Motor neuron (in vitro differentiated cells): ENCODE results near the gene PTGER4. TPM values are rescaled to one million over a fixed set of nuclear protein-coding genes. Genes with fewer than 3 reads are reported as not detected.

Experiments used
- total RNA-seq, 8 experiments: library from RNA; unstranded; fragments of 300-600 nt; gene quantifications; 2 replicates each; pipeline versions ENCODE4 v1.2.3 to v1.2.4, GENCODE V29; 2022

The PTGER4 gene
- total RNA-seq, 8 experiments from 2014 or later = 0.32 to 21.2 (median 3.6) TPM

Other genes starting within 250 kb of the PTGER4 start
- gene TTC33, start 76.0 kb downstream of the PTGER4 start, total RNA-seq = 10 to 100 TPM in 7 of 8 experiments, 1 to 10 TPM in 1; 6.8 to 25.5 (median 16.5) TPM
- gene PRKAA1, start 118.5 kb downstream of the PTGER4 start, total RNA-seq = 10 to 100 TPM; 18.3 to 70.7 (median 33.8) TPM
- 1,000 to 10,000 TPM; 2,125 to 3,124 (median 2,435) TPM for gene RPL37, start 155.3 kb downstream of the PTGER4 start, total RNA-seq
- gene CARD6, start 161.5 kb downstream of the PTGER4 start, total RNA-seq = 10 to 100 TPM in 1 of 8 experiments, 1 to 10 TPM in 2, under 1 TPM in 5; 0.04 to 13.5 (median 0.33) TPM
- 100 to 1,000 TPM in 1 of 8 experiments, 1 to 10 TPM in 1, under 1 TPM in 2, not detected in 4; 0.33 to 504 (median 1.6) TPM for gene C7, start 229.6 kb downstream of the PTGER4 start, total RNA-seq